ENCODE data around the gene PRDM2. TPM values are rescaled to one million over a fixed set of nuclear protein-coding genes. Genes with fewer than 3 reads are reported as not detected.

PRDM2 gene
- total RNA-seq, 4 donors from 2014 or later, result 34.7 to 70.1 (median 53.0) TPM

DNA sequence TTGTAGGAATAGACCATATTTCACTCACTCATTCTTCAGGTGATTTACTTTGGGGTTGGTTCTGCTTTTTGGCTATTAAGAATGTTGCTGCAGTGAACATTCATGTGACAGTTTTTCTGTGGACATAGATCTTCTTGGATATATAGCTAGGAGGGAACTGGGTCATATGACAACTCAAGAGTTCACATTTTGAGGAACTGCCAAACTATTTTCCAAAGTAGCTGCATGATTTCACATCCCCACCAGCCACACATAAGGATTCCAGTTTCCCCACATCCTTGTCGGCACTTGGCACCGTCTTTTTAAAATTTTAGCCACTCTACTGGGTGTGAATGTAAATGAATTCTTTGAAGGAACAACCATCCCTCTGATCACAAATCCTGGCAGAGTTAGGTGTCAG lies 126.0 kb downstream of the PRDM2 start:
- H3K36me3 ChIP-seq, result peaks cover 0 to 10% (median 0%) of the 10 kb centered on the region in 3 donors
- H3K4me1 ChIP-seq, result peaks cover 0 to 14% (median 0%) of the 10 kb centered on the region in 4 donors
- no peak for DNase-seq
- no peaks in the 10 kb centered on the region for H3K27me3 ChIP-seq
- TF ChIP-seq CTCF (IDR thresholded peaks at IDR 0.05) (no peak), POLR2A (IDR thresholded peaks at IDR 0.05) (no peak)
- H3K4me3 ChIP-seq, result no peak overlapping the region
- H3K9me3 ChIP-seq, result no peaks in the 10 kb centered on the region
- no peak overlapping the region for H3K27ac ChIP-seq

GRCh38 chr1:13826591-13826990 lies 126.6 kb downstream of the PRDM2 start:
- TF ChIP-seq POLR2A (IDR thresholded peaks at IDR 0.05), result no peak
- no peak for TF ChIP-seq CTCF (IDR thresholded peaks at IDR 0.05)
- Histone ChIP-seq H3K36me3 (peaks cover 0 to 9% (median 0%) of the 10 kb centered on the region in 3 donors), H3K27me3 (no peaks in the 10 kb centered on the region), H3K4me3 (no peak overlapping the region), H3K27ac (no peak overlapping the region), H3K4me1 (peaks cover 0 to 15% (median 0%) of the 10 kb centered on the region in 4 donors), H3K9me3 (no peaks in the 10 kb centered on the region)
- DNase-seq, result peak in 1 of 3 donors; percentile 47

DNA sequence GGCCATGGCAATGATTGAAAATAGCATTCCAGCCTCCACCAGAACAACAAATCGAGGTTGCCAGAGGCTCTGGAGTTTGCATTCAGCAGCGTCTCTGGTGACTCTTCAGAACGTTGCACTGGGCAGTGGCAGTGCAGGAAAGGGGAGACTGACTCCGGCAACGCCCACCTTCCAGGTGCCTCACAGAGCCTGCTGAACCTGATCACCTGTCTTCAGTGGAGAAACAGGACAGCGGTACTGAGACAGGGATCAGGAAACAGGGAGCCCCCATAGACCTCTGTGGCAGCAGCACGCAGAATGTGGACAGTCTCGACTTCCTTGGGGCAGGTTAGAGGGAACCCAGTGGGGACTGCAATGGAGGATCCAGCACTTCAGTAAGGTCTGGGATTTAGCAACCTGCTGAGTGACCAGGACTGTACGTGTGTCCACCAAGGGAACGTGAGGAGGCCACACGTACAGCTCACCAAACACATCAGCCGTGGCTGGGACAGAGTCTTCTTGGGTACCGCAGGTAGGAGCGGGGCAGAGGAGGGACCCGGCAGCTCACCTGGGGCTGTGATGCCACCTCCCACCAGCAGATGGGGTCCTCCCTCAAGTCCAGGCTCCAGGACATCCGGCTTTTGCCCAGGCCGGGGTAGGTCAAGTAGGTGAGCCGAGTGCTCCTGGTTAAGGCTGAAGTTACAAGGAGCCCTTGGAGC lies 128.6 kb downstream of the PRDM2 start:
- Histone ChIP-seq H3K27me3 (no peaks in the 10 kb centered on the region), H3K36me3 (no peaks in the 10 kb centered on the region), H3K4me1 (peaks cover 0 to 27% (median 0%) of the 10 kb centered on the region in 4 donors), H3K27ac (peak overlapping the region in 1 of 4 donors; percentile 11), H3K4me3 (peak overlapping the region in 2 of 4 donors; percentile 10 to 15), H3K9me3 (no peaks in the 10 kb centered on the region)
- TF ChIP-seq POLR2A (IDR thresholded peaks at IDR 0.05) (no peak), CTCF (IDR thresholded peaks at IDR 0.05) (peak in 5 of 6 experiments; percentile 11 to 88 (median 84))
- peak in 2 of 3 donors; percentile 84 to 86 for DNase-seq

DNA sequence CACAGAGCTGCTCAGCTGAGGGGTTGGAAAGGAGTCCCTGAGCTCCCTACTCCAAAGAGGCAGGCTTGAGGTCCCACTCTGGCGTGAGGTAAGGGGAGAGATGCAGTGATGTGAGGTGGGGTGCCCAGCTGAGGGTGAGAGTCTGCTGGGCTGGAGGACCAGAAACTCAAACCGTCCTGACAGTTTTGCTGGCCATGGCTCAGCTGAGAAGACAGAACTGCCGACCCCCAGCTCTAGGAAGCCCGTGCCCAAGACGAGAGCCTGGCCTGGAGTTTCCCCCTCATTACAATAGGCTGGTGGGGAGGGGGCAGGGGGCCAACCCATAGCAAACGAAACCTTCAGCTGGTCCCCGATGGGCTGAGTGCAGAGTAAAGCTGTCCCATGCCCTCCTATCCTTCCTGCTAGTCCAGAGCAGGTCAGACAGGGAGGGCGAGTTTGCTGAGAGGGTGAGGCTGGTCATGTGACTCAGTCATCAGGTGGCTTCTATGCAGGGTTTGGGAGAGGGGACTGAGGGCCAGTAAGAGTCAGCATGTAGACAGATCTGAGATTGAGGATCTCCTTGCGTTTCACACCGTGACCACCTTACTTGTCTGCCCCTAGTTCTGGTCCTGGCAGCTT lies 129.3 kb downstream of the PRDM2 start:
- peak overlapping the region in 1 of 4 donors; percentile 11 for H3K27ac ChIP-seq
- H3K36me3 ChIP-seq, result no peaks in the 10 kb centered on the region
- TF ChIP-seq POLR2A (IDR thresholded peaks at IDR 0.05) (no peak), CTCF (IDR thresholded peaks at IDR 0.05) (no peak)
- peak in 1 of 3 donors; percentile 50 for DNase-seq
- no peaks in the 10 kb centered on the region for H3K9me3 ChIP-seq
- peak overlapping the region in 2 of 4 donors; percentile 10 to 15 for H3K4me3 ChIP-seq
- no peaks in the 10 kb centered on the region for H3K27me3 ChIP-seq
- H3K4me1 ChIP-seq, result peaks cover 0 to 27% (median 0%) of the 10 kb centered on the region in 4 donors

DNA sequence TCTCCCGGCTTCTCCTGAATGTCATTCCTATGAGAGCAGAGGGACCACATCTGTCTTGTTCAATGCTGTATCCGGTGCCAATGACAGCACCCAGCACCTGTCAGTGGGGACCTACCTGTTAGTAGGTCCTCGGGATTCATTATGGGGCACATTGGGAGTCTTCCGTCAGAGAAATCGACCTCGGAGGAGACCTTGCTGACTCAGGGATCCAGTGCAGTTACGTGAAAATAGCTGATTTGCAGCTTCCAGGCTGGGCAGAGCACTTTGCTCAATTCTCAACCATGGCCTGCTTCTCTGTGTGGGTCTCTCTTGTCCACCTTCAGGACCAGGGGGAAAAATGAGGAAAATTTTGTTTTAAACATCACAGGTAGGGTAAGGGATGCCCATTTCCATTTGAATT lies 130.2 kb downstream of the PRDM2 start:
- Histone ChIP-seq H3K27me3 (no peaks in the 10 kb centered on the region), H3K27ac (no peak overlapping the region), H3K36me3 (no peaks in the 10 kb centered on the region), H3K4me3 (no peak overlapping the region), H3K4me1 (peaks cover 0 to 27% (median 0%) of the 10 kb centered on the region in 4 donors), H3K9me3 (no peaks in the 10 kb centered on the region)
- DNase-seq, result no peak
- TF ChIP-seq POLR2A (IDR thresholded peaks at IDR 0.05) (no peak), CTCF (IDR thresholded peaks at IDR 0.05) (no peak)

Measured in Peyer's patch (tissue), 4 donors.